H9 (cell line): ENCODE data around the gene PHTF2. TPM values are rescaled to one million over a fixed set of nuclear protein-coding genes. Genes with fewer than 3 reads are reported as not detected.

Source experiments
- DNase-seq: peaks from one replicate; pipeline ENCODE4 v3.0.0-alpha.2; 2017
- H2AFZ ChIP-seq: one replicate; pipeline ENCODE4 v1.6.1; 2013; ENCODE audit warnings: mild to moderate bottlenecking, low read length, control low read depth, moderate library complexity
- H2AK5ac ChIP-seq: 2 replicates; pipeline ENCODE4 v1.6.1; 2013; ENCODE audit warnings: low read length, control low read depth, mixed read lengths; ENCODE audit not compliant: insufficient read length
- H2BK120ac ChIP-seq: one replicate; pipeline ENCODE4 v1.6.1; 2013; ENCODE audit warnings: low read depth, mild to moderate bottlenecking, low read length, control low read depth, inconsistent platforms; ENCODE audit not compliant: poor library complexity, severe bottlenecking
- H2BK12ac ChIP-seq: 2 replicates; pipeline ENCODE4 v1.6.1; 2013; ENCODE audit warnings: low read length, control low read depth, mixed read lengths, low read depth; ENCODE audit not compliant: insufficient read length
- H2BK15ac ChIP-seq: 2 replicates; pipeline ENCODE4 v1.6.1; 2013; ENCODE audit warnings: low read depth, low read length, control low read depth
- H2BK20ac ChIP-seq: one replicate; pipeline ENCODE4 v1.6.1; 2013; ENCODE audit warnings: low read depth, mild to moderate bottlenecking, low read length, control low read depth, inconsistent platforms; ENCODE audit not compliant: poor library complexity, severe bottlenecking
- H2BK5ac ChIP-seq: 2 replicates; pipeline ENCODE4 v1.6.1; 2013; ENCODE audit warnings: low read length, control low read depth, mixed read lengths; ENCODE audit not compliant: insufficient read length
- H3K14ac ChIP-seq: 2 replicates; pipeline ENCODE4 v1.6.1; 2013; ENCODE audit warnings: low read length, control low read depth; ENCODE audit not compliant: insufficient read depth
- H3K18ac ChIP-seq: 2 replicates; pipeline ENCODE4 v1.6.1; 2013; ENCODE audit warnings: low read depth, mild to moderate bottlenecking, mixed read lengths, low read length, control low read depth; ENCODE audit not compliant: insufficient read length
- H3K23ac ChIP-seq: 2 replicates; pipeline ENCODE4 v1.6.1; 2013; ENCODE audit warnings: low read length, control low read depth, mixed read lengths, low read depth; ENCODE audit not compliant: insufficient read length
- H3K23me2 ChIP-seq: 2 replicates; pipeline ENCODE4 v1.6.1; 2013; ENCODE audit warnings: low read depth, mild to moderate bottlenecking, mixed read lengths, low read length, control low read depth; ENCODE audit not compliant: insufficient read length, poor library complexity, severe bottlenecking
- H3K27ac ChIP-seq: 2 replicates; pipeline ENCODE4 v1.5.1; 2013; ENCODE audit warnings: low read length, control low read depth, mixed read lengths, low read depth; ENCODE audit not compliant: insufficient read length
- H3K27me3 ChIP-seq: 2 replicates; pipeline ENCODE4 v1.6.1; 2013; ENCODE audit warnings: low read length, control low read depth, inconsistent platforms; ENCODE audit not compliant: insufficient read depth
- H3K4ac ChIP-seq: 2 replicates; pipeline ENCODE4 v1.6.1; 2013; ENCODE audit warnings: low read depth, mild to moderate bottlenecking, control low read depth, inconsistent platforms, low read length, moderate library complexity
- H3K4me1 ChIP-seq: 2 replicates; pipeline ENCODE4 v1.6.1; 2013; ENCODE audit warnings: low read length, control low read depth, inconsistent platforms; ENCODE audit not compliant: insufficient read depth
- H3K4me2 ChIP-seq: 2 replicates; pipeline ENCODE4 v1.6.1; 2013; ENCODE audit warnings: low read length, control low read depth, mixed read lengths; ENCODE audit not compliant: insufficient read length, insufficient read depth
- H3K56ac ChIP-seq: 2 replicates; pipeline ENCODE4 v1.6.1; 2013; ENCODE audit warnings: low read depth, mild to moderate bottlenecking, mixed read lengths, low read length, control low read depth; ENCODE audit not compliant: insufficient read length
- H3K79me1 ChIP-seq: 2 replicates; pipeline ENCODE4 v1.6.1; 2013; ENCODE audit warnings: low read depth, mild to moderate bottlenecking, moderate library complexity, low read length, control low read depth, inconsistent platforms; ENCODE audit not compliant: insufficient read depth, poor library complexity, severe bottlenecking
- H3K79me2 ChIP-seq: 2 replicates; pipeline ENCODE4 v1.6.1; 2013; ENCODE audit warnings: low read length, control low read depth, inconsistent platforms; ENCODE audit not compliant: insufficient read depth
- H3K9ac ChIP-seq: 2 replicates; pipeline ENCODE4 v1.6.1; 2013; ENCODE audit warnings: low read length, control low read depth, mixed read lengths; ENCODE audit not compliant: insufficient read length; ENCODE audit errors: extremely low read depth
- H3K9me3 ChIP-seq: one replicate; pipeline ENCODE4 v1.6.1; 2013; ENCODE audit warnings: low read depth, low read length, inconsistent platforms; ENCODE audit not compliant: control insufficient read depth
- H3T11ph ChIP-seq: one replicate; pipeline ENCODE4 v1.6.1; 2013; ENCODE audit warnings: mild to moderate bottlenecking, low read length, control low read depth, inconsistent platforms
- H4K20me1 ChIP-seq: one replicate; pipeline ENCODE4 v1.6.1; 2013; ENCODE audit not compliant: control insufficient read depth, insufficient read length, insufficient read depth
- H4K5ac ChIP-seq: 2 replicates; pipeline ENCODE4 v1.6.1; 2013; ENCODE audit warnings: low read depth, mild to moderate bottlenecking, mixed read lengths, low read length, control low read depth; ENCODE audit not compliant: insufficient read length
- H4K8ac ChIP-seq: replicated peaks from 2 replicates; pipeline ENCODE4 v1.6.1; 2013; ENCODE audit warnings: low read length, control low read depth, mixed read lengths, low read depth; ENCODE audit not compliant: insufficient read length
- H4K91ac ChIP-seq: 2 replicates; pipeline ENCODE4 v1.6.1; 2013; ENCODE audit warnings: low read depth, mild to moderate bottlenecking, moderate library complexity, mixed read lengths, low read length, control low read depth; ENCODE audit not compliant: insufficient read length
- H3K27ac Mint-ChIP-seq, 3 experiments: 2 replicates in 2 of 3; 3 replicates in 1 of 3; pipeline ENCODE4 v1.8.0; 2020 to 2021; ENCODE audit warnings: mixed read lengths in 3 of 3, mild to moderate bottlenecking in 1 of 3, moderate library complexity in 1 of 3
- H3K27me3 Mint-ChIP-seq: 2 replicates; pipeline ENCODE4 v1.8.0; 2021; ENCODE audit warnings: low read depth, mild to moderate bottlenecking, moderate library complexity, mixed read lengths
- H3K36me3 Mint-ChIP-seq, 3 experiments: 2 replicates in 2 of 3; 3 replicates in 1 of 3; pipeline ENCODE4 v1.8.0; 2020 to 2021; ENCODE audit warnings: low read depth in 3 of 3, mixed read lengths in 3 of 3; ENCODE audit not compliant: insufficient read depth in 1 of 3
- H3K4me1 Mint-ChIP-seq, 2 experiments: 2 replicates each; pipeline ENCODE4 v1.8.0; 2020; ENCODE audit warnings: mixed read lengths in 2 of 2
- H3K4me3 Mint-ChIP-seq, 2 experiments: 2 replicates in 1 of 2; 3 replicates in 1 of 2; pipeline ENCODE4 v1.8.0; 2020 to 2021; ENCODE audit warnings: mild to moderate bottlenecking in 2 of 2, mixed read lengths in 2 of 2, moderate library complexity in 1 of 2
- H3K9me3 Mint-ChIP-seq, 2 experiments: 2 replicates in 1 of 2; 3 replicates in 1 of 2; pipeline ENCODE4 v1.8.0; 2020; ENCODE audit warnings: mild to moderate bottlenecking in 2 of 2, mixed read lengths in 2 of 2, moderate library complexity in 1 of 2
- CTCF ChIP-seq: fragments of 200-600 bp; sonication (generic); conservative IDR thresholded peaks from 3 replicates; pipeline ENCODE4 v1.8.0; 2021; ENCODE audit warnings: antibody characterized with exemption, mild to moderate bottlenecking
- WGBS: extraction: QIAGEN DNeasy Blood & Tissue Kit; methylation state at CpG from one replicate; pipeline ENCODE4 v1.1.7; 2013; ENCODE audit warnings: missing lambda C conversion rate, low lambda C conversion rate, mixed read lengths; ENCODE audit not compliant: insufficient read length; ENCODE audit errors: extremely low coverage; 5-methylcytosine and 5-hydroxymethylcytosine counted together
- total RNA-seq: library from RNA; stranded (reverse); gene quantifications from 2 replicates; pipeline ENCODE4 v1.2.1, GENCODE V29; 2021

PHTF2 gene
- total RNA-seq, 1 experiment from 2014 or later: 16.2 TPM

DNA sequence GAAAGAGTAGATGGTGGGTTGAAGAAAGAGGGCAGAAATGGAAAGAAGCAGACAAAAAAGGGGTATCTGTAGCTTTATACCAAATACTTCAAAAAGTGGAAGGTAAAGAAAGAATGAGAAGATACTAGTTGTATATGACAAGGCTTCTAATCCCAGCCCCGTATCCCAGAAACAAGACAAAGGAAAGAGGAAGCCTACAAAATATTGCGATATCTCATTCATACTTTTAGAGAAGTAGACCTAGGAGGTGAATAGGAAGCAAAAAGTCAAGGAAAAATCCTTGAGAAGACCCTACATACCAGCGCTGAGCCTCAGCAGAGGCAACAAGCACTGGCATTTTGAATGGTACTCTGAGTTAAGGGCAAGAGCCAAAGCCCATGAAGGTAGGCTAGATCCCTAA, 26.6 kb downstream of the PHTF2 start:
- Histone ChIP-seq H3K14ac (no peak overlapping the region), H2AK5ac (no peak overlapping the region), H3K27ac (no peak overlapping the region), H2BK15ac (no peak overlapping the region), H2BK5ac (no peak overlapping the region), H3K56ac (no peak overlapping the region), H4K5ac (no peak overlapping the region), H2BK12ac (no peak overlapping the region), H4K20me1 (no peaks in the 10 kb centered on the region), H3K18ac (no peak overlapping the region), H2AFZ (no peak overlapping the region), H3K79me1 (no peaks in the 10 kb centered on the region), H3K9ac (no peak overlapping the region), H4K8ac (no peak overlapping the region), H3K23ac (no peak overlapping the region), H3K79me2 (peaks cover 4% of the 10 kb centered on the region; the same call in 1 of the 2 replicates), H3K4me2 (no peak overlapping the region), H3K23me2 (no peaks in the 10 kb centered on the region), H3T11ph (no peak overlapping the region), H4K91ac (no peak overlapping the region), H3K4me1 (no peaks in the 10 kb centered on the region), H3K9me3 (no peaks in the 10 kb centered on the region), H3K27me3 (no peaks in the 10 kb centered on the region), H2BK120ac (no peak overlapping the region), H3K4ac (no peak overlapping the region), H2BK20ac (no peak overlapping the region)
- Mint-ChIP-seq H3K9me3 (peaks cover 17 to 29% of the 10 kb centered on the region in 2 experiments), H3K27me3 (peaks cover 1% of the 10 kb centered on the region; the same call in 1 of the 2 replicates), H3K27ac (no peak overlapping the region; a peak in 1 of 7 replicates), H3K4me1 (peaks cover 5% of the 10 kb centered on the region in 2 experiments; a peak in 3 of 4 replicates), H3K36me3 (peaks cover 17 to 26% (median 19%) of the 10 kb centered on the region in 3 experiments), H3K4me3 (no peak overlapping the region)
- no peak for DNase-seq
- no CpG with 5 or more reads among the region's 3 CpGs for WGBS
- TF ChIP-seq CTCF: no peak
